ENCODE measurements around the gene VEPH1. TPM values are rescaled to one million over a fixed set of nuclear protein-coding genes. Genes with fewer than 3 reads are reported as not detected.
A peak's percentile ranks its signal among the peaks of the same experiment; 100 is the strongest.

The VEPH1 gene
- total RNA-seq, 1 experiment from 2014 or later, result 7.7 TPM

DNA sequence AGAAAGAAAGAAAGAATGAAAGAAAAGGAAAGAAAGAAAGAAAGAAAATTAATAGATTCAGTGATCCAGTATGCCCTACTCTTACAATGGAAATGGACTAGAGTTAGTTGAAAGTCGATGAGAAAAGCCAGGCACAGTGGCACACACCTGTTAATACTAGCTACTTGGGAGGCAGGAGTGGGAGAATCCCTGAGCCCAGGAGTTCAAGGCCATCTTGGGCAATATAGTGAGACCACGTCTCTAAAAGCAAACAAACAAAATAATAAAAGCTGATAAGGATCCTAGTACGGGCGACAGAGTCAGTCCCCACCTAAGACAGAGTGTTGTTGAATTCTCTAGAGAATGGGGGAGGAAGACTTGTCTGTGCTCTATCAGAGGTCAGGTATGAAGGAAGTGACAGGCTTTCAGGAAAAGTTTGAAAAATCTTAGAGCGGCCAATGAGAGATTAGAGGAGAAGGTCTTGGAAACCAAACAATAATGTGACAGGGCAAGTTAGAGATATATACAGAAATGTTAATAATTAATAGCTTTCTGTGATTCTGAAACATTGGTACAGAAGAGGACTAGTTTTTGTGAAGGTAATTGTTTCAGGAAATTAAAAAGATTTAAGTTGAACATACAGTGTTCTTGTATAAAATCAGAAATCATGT is 184.5 kb downstream of the VEPH1 start:
- Mint-ChIP-seq H3K4me3 (no peak overlapping the region), H3K4me1 (peaks cover 5 to 9% of the 10 kb centered on the region in 2 experiments), H3K27me3 (ENCODE audit: low read depth) (no peaks in the 10 kb centered on the region), H3K9me3 (no peaks in the 10 kb centered on the region), H3K36me3 (ENCODE audit: insufficient read depth in 1 of 3, low read depth in 3 of 3) (no peaks in the 10 kb centered on the region), H3K27ac (0 out of 7 replicates have a peak overlapping the region, but pooled peaks of 1 of the 3 experiments have one; percentile 5)
- H3K27ac ChIP-seq (ENCODE audit: insufficient read length, low read depth, low read length), result no peak overlapping the region
- H3K23ac ChIP-seq (ENCODE audit: insufficient read length, low read depth, low read length), result no peak overlapping the region
- H3K9me3 ChIP-seq (ENCODE audit: control insufficient read depth, low read depth, low read length), result no peaks in the 10 kb centered on the region
- no peaks in the 10 kb centered on the region for H3K23me2 ChIP-seq (ENCODE audit: insufficient read length, low read depth, low read length, poor library complexity, severe bottlenecking)
- no peak overlapping the region for H3K4ac ChIP-seq (ENCODE audit: low read depth, low read length)
- TF ChIP-seq, protein P1, sequence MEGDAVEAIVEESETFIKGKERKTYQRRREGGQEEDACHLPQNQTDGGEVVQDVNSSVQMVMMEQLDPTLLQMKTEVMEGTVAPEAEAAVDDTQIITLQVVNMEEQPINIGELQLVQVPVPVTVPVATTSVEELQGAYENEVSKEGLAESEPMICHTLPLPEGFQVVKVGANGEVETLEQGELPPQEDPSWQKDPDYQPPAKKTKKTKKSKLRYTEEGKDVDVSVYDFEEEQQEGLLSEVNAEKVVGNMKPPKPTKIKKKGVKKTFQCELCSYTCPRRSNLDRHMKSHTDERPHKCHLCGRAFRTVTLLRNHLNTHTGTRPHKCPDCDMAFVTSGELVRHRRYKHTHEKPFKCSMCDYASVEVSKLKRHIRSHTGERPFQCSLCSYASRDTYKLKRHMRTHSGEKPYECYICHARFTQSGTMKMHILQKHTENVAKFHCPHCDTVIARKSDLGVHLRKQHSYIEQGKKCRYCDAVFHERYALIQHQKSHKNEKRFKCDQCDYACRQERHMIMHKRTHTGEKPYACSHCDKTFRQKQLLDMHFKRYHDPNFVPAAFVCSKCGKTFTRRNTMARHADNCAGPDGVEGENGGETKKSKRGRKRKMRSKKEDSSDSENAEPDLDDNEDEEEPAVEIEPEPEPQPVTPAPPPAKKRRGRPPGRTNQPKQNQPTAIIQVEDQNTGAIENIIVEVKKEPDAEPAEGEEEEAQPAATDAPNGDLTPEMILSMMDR (conservative IDR thresholded peaks at IDR 0.05), result no peak
- no peaks in the 10 kb centered on the region for H3K4me1 ChIP-seq (ENCODE audit: insufficient read depth, low read length)
- H2BK20ac ChIP-seq (ENCODE audit: low read depth, low read length, poor library complexity, severe bottlenecking), result no peak overlapping the region
- no peaks in the 10 kb centered on the region for H4K20me1 ChIP-seq (ENCODE audit: control insufficient read depth, insufficient read depth, insufficient read length)
- H2BK120ac ChIP-seq (ENCODE audit: low read depth, low read length, poor library complexity, severe bottlenecking), result no peak overlapping the region
- H3K14ac ChIP-seq (ENCODE audit: insufficient read depth, low read length), result no peak overlapping the region
- no peak overlapping the region for H3K9ac ChIP-seq (ENCODE audit: extremely low read depth, insufficient read length, low read length)
- H3K79me2 ChIP-seq (ENCODE audit: insufficient read depth, low read length), result no peaks in the 10 kb centered on the region
- H3T11ph ChIP-seq (ENCODE audit: low read length), result no peak overlapping the region
- no peak overlapping the region for H3K4me2 ChIP-seq (ENCODE audit: insufficient read depth, insufficient read length, low read length)
- no peaks in the 10 kb centered on the region for H3K79me1 ChIP-seq (ENCODE audit: insufficient read depth, low read depth, low read length, poor library complexity, severe bottlenecking)
- no peak overlapping the region for H2BK12ac ChIP-seq (ENCODE audit: insufficient read length, low read depth, low read length)
- DNase-seq, result no peak
- no peaks in the 10 kb centered on the region for H3K27me3 ChIP-seq (ENCODE audit: insufficient read depth, low read length)
- no peak overlapping the region for H3K18ac ChIP-seq (ENCODE audit: insufficient read length, low read depth, low read length)
- no peak overlapping the region for H2AFZ ChIP-seq (ENCODE audit: low read length)
- H4K8ac ChIP-seq (replicated peaks; ENCODE audit: insufficient read length, low read depth, low read length), result no peak overlapping the region
- H2BK5ac ChIP-seq (ENCODE audit: insufficient read length, low read length), result no peak overlapping the region
- no peak overlapping the region for H3K56ac ChIP-seq (ENCODE audit: insufficient read length, low read depth, low read length)
- H4K91ac ChIP-seq (ENCODE audit: insufficient read length, low read depth, low read length), result no peak overlapping the region
- no CpG with 5 or more reads among the region's 5 CpGs for WGBS (ENCODE audit: extremely low coverage, insufficient read length, low lambda C conversion rate)
- no peak overlapping the region for H2BK15ac ChIP-seq (ENCODE audit: low read depth, low read length)
- no peak overlapping the region for H2AK5ac ChIP-seq (ENCODE audit: insufficient read length, low read length)
- no peak overlapping the region for H4K5ac ChIP-seq (ENCODE audit: insufficient read length, low read depth, low read length)
